Measurements from ENCODE around the gene GRIK1.

GRCh38 chr21:29604076-29604475, 335.7 kb downstream of the GRIK1 start:
- no peak for TF ChIP-seq CTCF (conservative IDR thresholded peaks at IDR 0.05)
- no peak for TF ChIP-seq ZFX (IDR thresholded peaks at IDR 0.05)

All from C4-2B (cell line).